HG02938 (cell line): ENCODE measurements around the gene CLOCK.
A peak's percentile ranks its signal among the peaks of the same experiment; 100 is the strongest.
"Not testable (repeated sequence)": the region's sequence is repeated elsewhere in the genome, so short reads cannot be mapped to it uniquely, and the experiment has no call there.

Source experiments
- ATAC-seq: cut with Tn5 transposase; IDR thresholded peaks from one replicate; pipeline ENCODE4 v1.9.1; 2021; ENCODE audit warnings: mild to moderate bottlenecking, moderate library complexity; ENCODE audit not compliant: unreplicated experiment

The CLOCK gene, protein sequence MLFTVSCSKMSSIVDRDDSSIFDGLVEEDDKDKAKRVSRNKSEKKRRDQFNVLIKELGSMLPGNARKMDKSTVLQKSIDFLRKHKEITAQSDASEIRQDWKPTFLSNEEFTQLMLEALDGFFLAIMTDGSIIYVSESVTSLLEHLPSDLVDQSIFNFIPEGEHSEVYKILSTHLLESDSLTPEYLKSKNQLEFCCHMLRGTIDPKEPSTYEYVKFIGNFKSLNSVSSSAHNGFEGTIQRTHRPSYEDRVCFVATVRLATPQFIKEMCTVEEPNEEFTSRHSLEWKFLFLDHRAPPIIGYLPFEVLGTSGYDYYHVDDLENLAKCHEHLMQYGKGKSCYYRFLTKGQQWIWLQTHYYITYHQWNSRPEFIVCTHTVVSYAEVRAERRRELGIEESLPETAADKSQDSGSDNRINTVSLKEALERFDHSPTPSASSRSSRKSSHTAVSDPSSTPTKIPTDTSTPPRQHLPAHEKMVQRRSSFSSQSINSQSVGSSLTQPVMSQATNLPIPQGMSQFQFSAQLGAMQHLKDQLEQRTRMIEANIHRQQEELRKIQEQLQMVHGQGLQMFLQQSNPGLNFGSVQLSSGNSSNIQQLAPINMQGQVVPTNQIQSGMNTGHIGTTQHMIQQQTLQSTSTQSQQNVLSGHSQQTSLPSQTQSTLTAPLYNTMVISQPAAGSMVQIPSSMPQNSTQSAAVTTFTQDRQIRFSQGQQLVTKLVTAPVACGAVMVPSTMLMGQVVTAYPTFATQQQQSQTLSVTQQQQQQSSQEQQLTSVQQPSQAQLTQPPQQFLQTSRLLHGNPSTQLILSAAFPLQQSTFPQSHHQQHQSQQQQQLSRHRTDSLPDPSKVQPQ

GRCh38 chr4:55546756-55547465 lies at the start of gene CLOCK:
Gene CLOCK, minus strand, starts transcription at chr4:55546909. Its CDS starts 64,124 bp downstream, at chr4:55482785.
- ATAC-seq: peak; percentile 64

GRCh38 chr4:55592014-55592413 lies 45.3 kb upstream of the CLOCK start, which contains the start of gene PDCL2:
Gene PDCL2, minus strand, starts transcription at chr4:55592245. Its CDS starts 136 bp downstream, at chr4:55592109.
- ATAC-seq: no peak

- ATAC-seq: no peak
Observed at GRCh38 chr4:55588160-55588559, 41.5 kb upstream of the CLOCK start.

- not testable (repeated sequence) for ATAC-seq
Observed at GRCh38 chr4:55582773-55583172, 36.1 kb upstream of the CLOCK start.

DNA sequence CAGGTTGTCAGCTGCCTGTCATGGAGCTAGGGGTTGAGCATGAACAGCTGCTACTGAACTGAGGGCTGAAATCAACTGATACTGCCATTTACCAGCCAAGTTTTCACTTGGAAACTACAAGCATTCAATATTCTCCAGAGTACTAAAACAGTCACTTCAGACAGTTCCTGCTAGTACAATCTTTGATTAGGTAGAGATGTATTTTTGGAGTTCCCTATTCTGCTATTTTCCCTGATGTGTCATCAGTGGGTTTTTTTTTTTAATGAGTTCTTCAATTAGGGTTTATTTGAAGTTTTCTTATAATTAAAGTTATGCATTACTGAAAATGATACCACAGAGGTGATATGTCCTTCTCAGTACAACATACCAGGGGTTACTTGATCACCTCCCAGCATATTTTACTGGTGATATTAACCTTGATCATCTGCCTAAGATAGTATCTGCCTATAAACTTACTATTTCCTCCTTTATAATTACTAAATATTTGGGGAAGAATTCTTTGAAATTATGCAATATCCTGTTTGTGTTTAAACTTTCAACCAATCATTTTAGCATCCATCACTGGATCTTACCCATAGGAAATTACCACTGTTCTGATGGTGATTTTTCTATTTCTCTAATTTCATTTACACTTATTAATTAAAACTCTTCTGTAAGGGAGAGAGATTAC lies 31.8 kb upstream of the CLOCK start:
- no peak for ATAC-seq

GRCh38 chr4:55575513-55575912 lies 28.8 kb upstream of the CLOCK start:
- ATAC-seq: no peak

- ATAC-seq: no peak
Observed at GRCh38 chr4:55574252-55574651, 27.5 kb upstream of the CLOCK start.

GRCh38 chr4:55571806-55572205 lies 25.1 kb upstream of the CLOCK start:
- no peak for ATAC-seq

- no peak for ATAC-seq
Observed at GRCh38 chr4:55568905-55569504, 22.3 kb upstream of the CLOCK start.

DNA sequence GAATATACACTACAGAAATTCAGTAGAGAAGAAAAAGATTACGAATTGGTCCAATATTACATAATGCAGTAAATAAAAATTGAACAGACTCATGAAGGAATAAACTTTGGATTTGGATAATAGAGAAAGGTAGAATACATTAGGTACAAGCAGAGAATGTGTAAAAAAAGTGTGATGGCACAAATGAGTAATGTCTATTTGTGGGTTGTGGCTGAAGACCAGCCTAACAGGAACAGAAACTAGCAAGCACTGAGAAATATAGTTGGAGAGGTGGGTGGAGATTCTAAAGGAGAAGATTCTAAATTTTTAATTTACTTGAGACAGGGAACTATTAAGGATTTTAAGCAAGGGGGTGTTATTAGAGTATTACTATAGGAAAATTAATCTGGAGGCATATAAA lies 15.2 kb upstream of the CLOCK start:
- peak; percentile 100 for ATAC-seq

GRCh38 chr4:55560096-55560495 lies 13.4 kb upstream of the CLOCK start:
- no peak for ATAC-seq

DNA sequence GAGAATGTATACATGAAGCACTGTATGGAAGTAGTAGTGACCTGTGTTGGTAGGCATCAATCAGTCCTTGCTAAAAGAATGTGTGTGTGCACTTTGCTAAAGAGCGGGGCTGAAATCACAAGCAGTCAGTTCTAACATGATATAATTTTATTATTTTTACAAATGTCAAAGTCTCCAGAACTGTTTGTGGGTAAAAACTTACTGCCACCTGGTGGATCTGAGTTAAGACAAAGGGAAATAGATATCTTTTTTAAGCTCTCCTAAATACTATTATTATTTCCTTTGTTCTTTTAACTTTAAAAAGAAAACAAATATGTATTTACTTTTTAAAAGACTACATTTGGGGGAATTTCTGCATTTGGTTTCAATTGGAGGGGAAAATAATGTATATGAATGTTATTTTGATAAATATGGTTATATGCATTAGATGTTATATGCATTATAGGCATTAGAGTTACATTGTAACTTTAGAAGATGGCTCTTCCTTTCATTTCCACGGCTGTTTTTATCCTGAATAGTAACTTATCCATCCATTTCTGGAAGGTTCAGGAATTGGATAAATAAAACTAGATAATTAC lies 7.8 kb upstream of the CLOCK start:
- ATAC-seq: no peak

GRCh38 chr4:55553441-55554201 lies 6.9 kb upstream of the CLOCK start:
- no peak for ATAC-seq

DNA sequence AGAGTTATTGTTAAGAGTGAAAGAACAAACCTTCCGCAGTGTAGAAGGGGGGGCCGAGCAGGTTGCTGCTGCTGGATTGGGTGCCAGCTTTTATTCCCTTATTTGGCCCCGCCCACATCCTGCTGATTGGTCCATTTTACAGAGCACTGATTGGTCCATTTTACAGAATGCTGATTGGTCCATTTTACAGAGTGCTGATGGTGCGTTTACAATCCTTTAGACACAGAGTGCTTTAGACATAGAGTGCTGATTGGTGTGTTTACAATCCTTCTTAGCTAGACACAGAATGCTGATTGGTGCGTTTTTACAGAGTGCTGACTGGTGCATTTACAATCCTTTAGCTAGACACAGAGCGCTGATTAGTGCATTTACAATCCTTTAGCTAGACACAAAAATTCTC lies 5.3 kb upstream of the CLOCK start:
- ATAC-seq: not testable (repeated sequence)

- ATAC-seq: no peak
Observed at GRCh38 chr4:55549888-55550287, 3.2 kb upstream of the CLOCK start.

DNA sequence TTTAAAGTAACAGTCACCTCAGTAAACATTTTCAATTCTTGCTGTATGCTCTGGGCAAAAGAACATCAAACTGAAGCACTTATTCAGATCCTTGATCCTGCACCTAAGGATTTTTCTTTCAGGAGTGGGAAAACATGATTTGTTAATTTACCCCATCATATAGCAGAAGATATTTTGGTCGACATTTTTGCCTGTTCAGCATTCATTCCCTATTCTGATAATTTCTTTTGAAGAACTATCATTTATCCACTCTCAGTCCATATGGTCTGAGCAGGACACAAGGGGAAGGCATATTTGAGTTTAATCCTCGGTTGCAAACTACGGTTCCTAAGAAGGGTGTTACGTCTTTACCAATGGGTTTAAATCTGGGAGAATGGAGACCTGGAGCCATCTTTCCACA lies 1.2 kb upstream of the CLOCK start:
- ATAC-seq: no peak

DNA sequence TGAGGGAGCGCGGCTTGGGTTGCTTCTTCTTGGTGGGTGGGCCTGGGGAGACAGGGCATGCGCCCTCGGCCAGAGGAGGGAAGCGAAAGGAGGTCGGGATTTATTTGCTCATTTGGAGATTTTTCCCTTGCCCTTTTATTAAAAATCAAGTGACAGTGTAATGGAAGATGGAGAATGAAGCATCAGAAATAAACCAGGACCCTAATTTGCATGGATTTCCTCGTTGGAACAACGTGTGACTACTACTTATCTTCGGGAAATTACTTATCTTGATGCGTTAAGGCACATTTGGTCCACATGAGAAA lies 709 bp upstream of the CLOCK start:
- no peak for ATAC-seq

DNA sequence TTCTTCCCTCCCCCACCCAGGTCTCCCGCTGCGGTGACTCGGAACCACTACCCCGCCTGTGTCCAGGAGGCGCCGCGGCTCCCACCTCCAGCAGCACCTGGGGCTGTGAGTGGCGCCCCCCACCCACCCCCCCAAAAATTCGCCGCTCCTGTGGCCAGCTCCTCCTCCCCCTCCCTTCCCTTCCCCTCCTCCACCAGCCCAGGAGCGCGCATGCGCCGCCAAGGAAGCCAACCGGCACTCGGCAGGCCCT lies 278 bp downstream of the CLOCK start:
- peak; percentile 38 for ATAC-seq

- ATAC-seq: peak; percentile 45
Observed at GRCh38 chr4:55545641-55546505, 836 bp downstream of the CLOCK start.
